GM23338 (cell line): Measurements from ENCODE around the gene COL24A1. TPM values are rescaled to one million over a fixed set of nuclear protein-coding genes. Genes with fewer than 3 reads are reported as not detected.

Experiments used
- ATAC-seq: fragments of 200-7000 bp; cut with Tn5 transposase; 3 replicates; pipeline ENCODE4 v1.9.1; 2020
- DNase-seq: peaks from one replicate; pipeline ENCODE4 v3.0.0-alpha.2; 2015; ENCODE audit warnings: low spot score
- H2AFZ ChIP-seq: fragments of 200-600 bp; sonication (generic); 2 replicates; pipeline ENCODE4 v1.8.0; 2016; ENCODE audit warnings: antibody characterized with exemption, mild to moderate bottlenecking, moderate library complexity
- H3F3A ChIP-seq: fragments of 200-600 bp; sonication (generic); replicated peaks from 2 replicates; pipeline ENCODE4 v1.8.0; 2017; ENCODE audit warnings: antibody characterized with exemption, mixed run types, low read depth
- H3K27ac ChIP-seq: fragments of 200-600 bp; sonication (generic); 2 replicates; pipeline ENCODE4 v1.6.1; 2016; ENCODE audit warnings: low read depth
- H3K27me3 ChIP-seq: fragments of 200-600 bp; sonication (generic); 2 replicates; pipeline ENCODE4 v1.8.0; 2016; ENCODE audit warnings: mild to moderate bottlenecking, mixed run types, moderate library complexity; ENCODE audit not compliant: insufficient read depth
- H3K36me3 ChIP-seq: fragments of 200-600 bp; sonication (generic); 2 replicates; pipeline ENCODE4 v1.8.0; 2016; ENCODE audit warnings: mild to moderate bottlenecking; ENCODE audit not compliant: insufficient read depth
- H3K4me1 ChIP-seq: fragments of 200-600 bp; sonication (generic); 2 replicates; pipeline ENCODE4 v1.8.0; 2016; ENCODE audit warnings: mild to moderate bottlenecking, moderate library complexity; ENCODE audit not compliant: insufficient read depth
- H3K4me2 ChIP-seq: fragments of 200-600 bp; sonication (generic); 2 replicates; pipeline ENCODE4 v1.7.1; 2017; ENCODE audit warnings: mixed run types
- H3K4me3 ChIP-seq: fragments of 200-600 bp; sonication (generic); 2 replicates; pipeline ENCODE4 v1.6.1; 2016; ENCODE audit warnings: mixed run types
- H3K79me2 ChIP-seq: fragments of 200-600 bp; sonication (generic); replicated peaks from 2 replicates; pipeline ENCODE4 v1.8.0; 2017; ENCODE audit warnings: mild to moderate bottlenecking; ENCODE audit not compliant: insufficient read depth
- H3K9me2 ChIP-seq: fragments of 200-600 bp; sonication (generic); 2 replicates; pipeline ENCODE4 v1.8.0; 2017; ENCODE audit not compliant: insufficient read depth
- H4K20me1 ChIP-seq: fragments of 200-600 bp; sonication (generic); replicated peaks from 2 replicates; pipeline ENCODE4 v1.8.0; 2017; ENCODE audit warnings: mild to moderate bottlenecking; ENCODE audit not compliant: insufficient read depth
- H3K27ac Mint-ChIP-seq: 2 replicates; pipeline ENCODE4 v1.8.0; 2020; ENCODE audit warnings: inconsistent platforms, mild to moderate bottlenecking, moderate library complexity, mixed read lengths
- H3K27me3 Mint-ChIP-seq: 3 replicates; pipeline ENCODE4 v1.8.0; 2022; ENCODE audit warnings: low read depth, mild to moderate bottlenecking, moderate library complexity, mixed read lengths, inconsistent platforms; ENCODE audit not compliant: insufficient read depth, poor library complexity
- H3K36me3 Mint-ChIP-seq: 3 replicates; pipeline ENCODE4 v1.8.0; 2021; ENCODE audit warnings: low read depth, mild to moderate bottlenecking, inconsistent platforms, moderate library complexity, mixed read lengths
- H3K4me1 Mint-ChIP-seq: 3 replicates; pipeline ENCODE4 v1.8.0; 2020; ENCODE audit warnings: mild to moderate bottlenecking, inconsistent platforms, mixed read lengths
- H3K4me3 Mint-ChIP-seq: 3 replicates; pipeline ENCODE4 v1.8.0; 2021; ENCODE audit warnings: moderate library complexity, mild to moderate bottlenecking, inconsistent platforms, mixed read lengths
- H3K9me3 Mint-ChIP-seq: 3 replicates; pipeline ENCODE4 v1.8.0; 2020; ENCODE audit warnings: moderate library complexity, mild to moderate bottlenecking, inconsistent platforms, mixed read lengths
- CREB1 ChIP-seq: fragments of 250-450 bp; sonication (Bioruptor Pico); IDR thresholded peaks from 2 replicates; pipeline ENCODE4 v1.5.0; 2020; ENCODE audit warnings: low read depth, mild to moderate bottlenecking, moderate library complexity
- ETS1 ChIP-seq: IDR thresholded peaks from 2 replicates; pipeline ENCODE4 v1.6.1; 2016; ENCODE audit warnings: antibody characterized with exemption
- EZH2 ChIP-seq: fragments of 200-600 bp; sonication (generic); IDR thresholded peaks from one replicate; pipeline ENCODE4 v1.8.0; 2017; ENCODE audit warnings: antibody characterized with exemption, mild to moderate bottlenecking, low read depth; ENCODE audit not compliant: unreplicated experiment
- EZH2phosphoT487 ChIP-seq: fragments of 200-600 bp; sonication (generic); IDR thresholded peaks from one replicate; pipeline ENCODE4 v1.8.1; 2018; ENCODE audit warnings: antibody characterized with exemption; ENCODE audit not compliant: unreplicated experiment
- NANOG ChIP-seq: IDR thresholded peaks from 2 replicates; pipeline ENCODE4 v1.6.1; 2016; ENCODE audit warnings: antibody characterized with exemption, borderline replicate concordance
- POLR2AphosphoS5 ChIP-seq: IDR thresholded peaks from 2 replicates; pipeline ENCODE4 v1.6.1; 2016; ENCODE audit warnings: antibody characterized with exemption, low read depth
- REST ChIP-seq: IDR thresholded peaks from one replicate; pipeline ENCODE4 v1.6.1; 2018; ENCODE audit warnings: antibody characterized with exemption; ENCODE audit not compliant: unreplicated experiment
- ZNF114 ChIP-seq: fragments of 250-450 bp; sonication (Bioruptor Pico); IDR thresholded peaks from 2 replicates; pipeline ENCODE4 v1.5.0; 2020; ENCODE audit warnings: mild to moderate bottlenecking, moderate library complexity
- ZNF331 ChIP-seq: fragments of 250-450 bp; sonication (Bioruptor Pico); IDR thresholded peaks from 2 replicates; pipeline ENCODE4 v1.5.0; 2020; ENCODE audit warnings: low read depth, mild to moderate bottlenecking, moderate library complexity
- ZNF462 ChIP-seq: fragments of 250-450 bp; sonication (Bioruptor Pico); IDR thresholded peaks from 2 replicates; pipeline ENCODE4 v1.5.0; 2020; ENCODE audit warnings: mild to moderate bottlenecking, moderate library complexity
- polyA plus RNA-seq: library from polyadenylated mRNA; unstranded; fragments of >200 nt; fragmentation: Nextera tagmentation; extraction: Ambion mirVana; gene quantifications from 2 replicates; pipeline ENCODE4 v1.2.1, GENCODE V29; 2016
- total RNA-seq: library from RNA; depleted of rRNA; stranded (reverse); fragments of >200 nt; shearing (Covaris generic); gene quantifications from 2 replicates; pipeline ENCODE4 v1.2.3, GENCODE V29; 2014

Gene COL24A1
- total and polyA plus RNA-seq, 2 experiments from 2014 or later = 1.2 to 2.1 TPM

- TF ChIP-seq REST = no peak
- TF ChIP-seq NANOG = no peak
- TF ChIP-seq EZH2phosphoT487 = no peak
- TF ChIP-seq EZH2 = no peak
- TF ChIP-seq ZNF114 (CRISPR knock-in tag) = no peak
Measured at GRCh38 chr1:86153836-86154235, 2.7 kb downstream of the COL24A1 start (continued).

- Histone ChIP-seq H3K4me3 (no peak overlapping the region), H3K27me3 (peaks cover 49% of the 10 kb centered on the region), H3K9me2 (no peaks in the 10 kb centered on the region), H3F3A (peaks cover 5% of the 10 kb centered on the region; the same call in 1 of the 2 replicates), H3K36me3 (no peaks in the 10 kb centered on the region), H4K20me1 (no peaks in the 10 kb centered on the region), H2AFZ (no peak overlapping the region), H3K27ac (no peak overlapping the region), H3K4me2 (no peak overlapping the region), H3K4me1 (peaks cover 13% of the 10 kb centered on the region), H3K79me2 (no peaks in the 10 kb centered on the region)
- Mint-ChIP-seq H3K9me3 (no peaks in the 10 kb centered on the region), H3K27me3 (peaks cover 37% of the 10 kb centered on the region), H3K4me1 (peaks cover 12% of the 10 kb centered on the region), H3K4me3 (no peak overlapping the region), H3K36me3 (no peaks in the 10 kb centered on the region; the same call in 1 of the 3 replicates), H3K27ac (no peak overlapping the region)
- DNase-seq (no peak), ATAC-seq (no peak)
- TF ChIP-seq NANOG = no peak
- TF ChIP-seq ETS1 = no peak
- no peak for TF ChIP-seq ZNF331 (CRISPR knock-in tag)
- TF ChIP-seq EZH2phosphoT487 = no peak
- no peak for TF ChIP-seq POLR2AphosphoS5
- no peak for TF ChIP-seq ZNF462 (CRISPR knock-in tag)
- TF ChIP-seq CREB1 (CRISPR knock-in tag) = no peak
- no peak for TF ChIP-seq EZH2
- no peak for TF ChIP-seq REST
- TF ChIP-seq ZNF114 (CRISPR knock-in tag) = no peak
Measured at GRCh38 chr1:86152887-86153286, 3.7 kb downstream of the COL24A1 start.
